ENCODE measurements around the gene TMEM143. TPM values are rescaled to one million over a fixed set of nuclear protein-coding genes. Genes with fewer than 3 reads are reported as not detected.
"Not testable (repeated sequence)": the region's sequence is repeated elsewhere in the genome, so short reads cannot be mapped to it uniquely, and the experiment has no call there.

Gene TMEM143
- total RNA-seq, 1 donor from 2014 or later = 1.8 TPM

- peak; percentile 55 to 80 for DNase-seq (ENCODE audit: low read depth in 2 of 2)
These were observed 27.6 kb upstream of the TMEM143 start, which contains the start of gene KDELR1 for GRCh38 chr19:48391100-48392005. Gene KDELR1, minus strand, starts transcription at chr19:48391551. Its CDS starts 193 bp downstream, at chr19:48391358.

DNA sequence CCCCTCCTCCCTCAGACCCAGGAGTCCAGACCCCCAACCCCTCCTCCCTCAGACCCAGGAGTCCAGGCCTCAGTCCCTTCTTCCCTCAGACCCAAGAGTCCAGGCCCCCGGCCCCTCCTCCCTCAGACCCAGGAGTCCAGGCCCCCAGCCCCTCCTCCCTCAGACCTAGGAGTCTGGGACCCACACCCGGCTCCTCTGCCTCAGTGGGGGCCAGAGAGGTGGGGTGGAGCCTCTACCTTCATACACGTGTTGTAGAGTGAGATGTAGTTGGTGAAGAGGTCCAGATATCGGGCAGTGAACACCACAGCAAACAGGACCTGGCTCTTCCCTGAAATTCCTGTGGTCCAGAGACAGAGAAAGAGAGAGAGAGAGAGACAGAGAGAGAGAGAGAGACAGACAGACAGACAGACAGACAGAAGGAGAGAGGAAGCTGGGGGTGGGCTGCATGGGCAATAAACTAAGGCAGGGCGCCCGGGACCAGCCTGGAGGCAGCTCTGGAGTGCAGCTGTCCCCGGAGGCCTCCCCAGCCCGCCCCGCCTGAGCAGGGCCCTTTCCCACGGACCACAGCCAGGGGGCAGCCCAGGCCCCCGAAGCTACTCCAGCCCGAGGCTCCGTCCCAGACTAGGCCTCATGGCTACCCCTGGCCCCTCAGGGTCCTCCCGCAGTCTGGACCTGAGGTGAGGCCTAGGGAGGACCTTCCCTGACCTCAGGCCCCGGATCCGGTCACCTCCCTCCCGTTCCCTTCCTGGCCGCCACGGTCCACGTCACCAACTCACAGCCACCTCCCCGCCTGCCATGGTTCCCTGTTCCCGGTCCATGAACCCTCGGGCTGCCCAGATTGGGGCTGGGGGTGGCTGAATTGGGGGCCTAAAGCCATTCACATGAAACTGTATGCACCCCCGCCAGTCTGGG lies 26.7 kb upstream of the TMEM143 start:
- DNase-seq (ENCODE audit: low read depth in 2 of 2) = peak in 1 of 2 donors; percentile 74

- no peak for DNase-seq (ENCODE audit: low read depth in 2 of 2)
These were observed 23.2 kb upstream of the TMEM143 start for GRCh38 chr19:48386981-48387380.

GRCh38 chr19:48385461-48386087 lies 21.8 kb upstream of the TMEM143 start:
- DNase-seq (ENCODE audit: low read depth in 2 of 2) = no peak

- no peak for DNase-seq (ENCODE audit: low read depth in 2 of 2)
These were observed 18.5 kb upstream of the TMEM143 start for GRCh38 chr19:48382286-48382685.

DNA sequence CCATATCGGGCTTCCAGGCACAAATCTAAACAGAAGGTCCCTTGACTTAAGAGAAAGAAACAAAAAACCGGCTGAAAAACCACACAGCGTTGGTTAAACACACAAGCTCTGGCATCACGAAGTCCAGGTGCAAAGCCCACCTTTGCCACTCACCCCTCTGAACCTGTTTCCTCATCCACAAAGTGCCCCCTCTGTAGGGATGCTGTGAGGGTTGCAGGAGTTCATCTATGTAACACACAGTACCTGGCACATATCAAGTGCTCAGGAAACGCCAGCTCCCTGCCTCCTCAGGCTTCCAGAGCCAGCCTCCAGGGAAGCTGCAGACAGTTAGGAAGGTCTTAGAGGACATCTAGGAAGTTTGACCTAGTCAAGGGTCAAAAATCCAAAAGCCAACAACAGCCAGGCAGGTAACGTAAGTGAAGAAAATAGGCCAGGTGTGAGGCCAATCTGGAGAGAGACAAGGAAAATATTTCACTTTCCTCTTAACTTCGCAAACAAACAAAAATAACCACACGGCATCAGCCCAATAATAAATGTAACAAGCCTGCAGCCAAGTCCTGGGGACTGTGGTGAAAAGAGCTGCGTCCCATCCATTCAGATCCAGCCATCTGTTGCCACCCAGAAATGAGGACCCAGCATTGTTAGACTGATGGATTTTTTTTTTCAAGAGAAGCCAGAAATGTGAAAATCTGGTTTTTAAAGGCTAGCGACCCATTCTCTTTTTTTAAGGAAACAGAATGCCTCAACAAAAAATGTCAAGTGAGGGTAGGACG lies 17.6 kb upstream of the TMEM143 start:
- no peak for DNase-seq (ENCODE audit: low read depth in 2 of 2)

DNA sequence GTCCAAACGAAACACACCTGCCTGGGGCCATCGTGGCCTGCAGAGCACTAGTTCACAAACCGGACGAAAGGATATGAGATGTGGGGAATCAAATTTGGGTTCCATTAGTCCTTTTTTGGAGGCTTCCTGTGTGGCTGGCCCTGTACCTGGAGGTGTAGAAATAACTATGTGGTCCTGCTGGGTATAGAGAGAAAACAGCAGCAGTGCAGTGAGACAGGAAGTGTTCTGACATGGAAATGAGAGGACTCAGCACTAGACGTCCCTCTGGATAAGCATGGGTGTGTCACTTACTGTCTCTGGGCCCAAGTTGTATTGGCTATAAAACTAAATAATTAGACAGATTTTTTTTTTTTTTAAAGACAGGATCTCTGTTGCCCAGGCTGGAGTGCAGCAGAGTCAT lies 15.3 kb upstream of the TMEM143 start:
- DNase-seq (ENCODE audit: low read depth in 2 of 2) = no peak

- no peak for DNase-seq (ENCODE audit: low read depth in 2 of 2)
These were observed 14.4 kb upstream of the TMEM143 start for GRCh38 chr19:48378194-48378570.

GRCh38 chr19:48373567-48373966 lies 9.8 kb upstream of the TMEM143 start:
- no peak for DNase-seq (ENCODE audit: low read depth in 2 of 2)

GRCh38 chr19:48372904-48373303 lies 9.2 kb upstream of the TMEM143 start:
- DNase-seq (ENCODE audit: low read depth in 2 of 2) = no peak

GRCh38 chr19:48371771-48372170 lies 8.0 kb upstream of the TMEM143 start:
- not testable (repeated sequence) for DNase-seq (ENCODE audit: low read depth in 2 of 2)

- no peak for DNase-seq (ENCODE audit: low read depth in 2 of 2)
These were observed 7.6 kb upstream of the TMEM143 start for GRCh38 chr19:48371367-48371766.

GRCh38 chr19:48370955-48371354 lies 7.2 kb upstream of the TMEM143 start:
- DNase-seq (ENCODE audit: low read depth in 2 of 2) = no peak

DNA sequence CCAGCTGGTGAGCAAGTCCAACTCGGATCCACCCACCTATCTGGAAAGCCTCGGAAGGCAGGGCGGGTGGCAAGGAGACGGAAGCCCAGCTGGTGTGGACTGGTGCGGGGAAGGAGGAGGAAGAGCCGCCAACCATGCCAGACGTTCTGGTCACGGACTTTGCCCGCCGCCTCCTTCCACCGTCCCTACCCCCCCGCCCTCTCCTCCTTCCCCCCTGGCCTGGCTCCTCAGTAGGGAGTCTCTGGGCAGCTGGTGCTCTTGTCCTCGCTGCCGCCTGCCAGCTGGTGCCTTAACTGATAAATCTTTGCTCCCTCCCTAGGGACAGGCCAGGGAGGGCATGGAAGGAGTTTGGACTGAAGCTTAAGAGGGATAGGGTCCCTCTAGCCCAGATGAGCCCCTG lies 5.2 kb upstream of the TMEM143 start:
- no peak for DNase-seq (ENCODE audit: low read depth in 2 of 2)

DNA sequence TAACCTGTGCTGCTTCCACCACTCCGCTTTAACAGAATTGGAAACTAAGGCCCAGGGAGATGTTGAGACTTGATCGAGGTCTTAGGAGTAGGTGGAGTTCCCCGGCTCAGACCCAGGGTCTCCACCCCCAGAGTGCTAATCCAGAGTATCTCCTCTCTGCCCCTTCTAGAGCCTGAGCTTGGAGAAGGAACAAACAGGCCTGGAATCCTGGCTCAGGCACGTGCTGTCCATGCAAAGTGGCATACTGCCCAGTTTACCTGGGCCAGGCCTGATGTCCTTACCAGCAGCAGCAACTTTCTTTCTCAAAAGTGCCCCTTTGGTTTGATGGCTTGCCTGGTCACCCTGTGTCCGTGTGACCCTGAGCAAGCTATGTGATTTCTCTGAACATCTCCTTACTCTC lies 4.1 kb upstream of the TMEM143 start:
- no peak for DNase-seq (ENCODE audit: low read depth in 2 of 2)

DNA sequence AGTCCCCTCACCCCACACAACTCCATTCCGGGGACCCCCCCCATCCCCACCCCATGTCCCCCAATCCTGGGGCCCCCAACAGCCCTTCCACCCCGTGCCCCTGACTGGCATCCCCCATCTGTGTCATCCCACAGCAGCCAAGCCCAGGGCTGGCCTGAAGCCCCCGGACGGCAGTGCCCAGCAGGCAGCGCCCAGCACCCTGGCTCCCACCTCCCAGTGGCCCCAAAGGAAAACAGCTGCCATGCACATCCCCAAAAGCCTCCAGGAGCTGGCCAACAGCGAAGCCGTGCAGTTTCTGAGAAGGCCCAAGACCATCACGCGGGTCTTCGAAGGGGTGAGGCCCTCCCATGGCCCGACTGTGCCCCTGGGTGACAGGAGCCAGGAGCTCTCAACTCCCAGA lies 1.9 kb upstream of the TMEM143 start:
- DNase-seq (ENCODE audit: low read depth in 2 of 2) = no peak

DNA sequence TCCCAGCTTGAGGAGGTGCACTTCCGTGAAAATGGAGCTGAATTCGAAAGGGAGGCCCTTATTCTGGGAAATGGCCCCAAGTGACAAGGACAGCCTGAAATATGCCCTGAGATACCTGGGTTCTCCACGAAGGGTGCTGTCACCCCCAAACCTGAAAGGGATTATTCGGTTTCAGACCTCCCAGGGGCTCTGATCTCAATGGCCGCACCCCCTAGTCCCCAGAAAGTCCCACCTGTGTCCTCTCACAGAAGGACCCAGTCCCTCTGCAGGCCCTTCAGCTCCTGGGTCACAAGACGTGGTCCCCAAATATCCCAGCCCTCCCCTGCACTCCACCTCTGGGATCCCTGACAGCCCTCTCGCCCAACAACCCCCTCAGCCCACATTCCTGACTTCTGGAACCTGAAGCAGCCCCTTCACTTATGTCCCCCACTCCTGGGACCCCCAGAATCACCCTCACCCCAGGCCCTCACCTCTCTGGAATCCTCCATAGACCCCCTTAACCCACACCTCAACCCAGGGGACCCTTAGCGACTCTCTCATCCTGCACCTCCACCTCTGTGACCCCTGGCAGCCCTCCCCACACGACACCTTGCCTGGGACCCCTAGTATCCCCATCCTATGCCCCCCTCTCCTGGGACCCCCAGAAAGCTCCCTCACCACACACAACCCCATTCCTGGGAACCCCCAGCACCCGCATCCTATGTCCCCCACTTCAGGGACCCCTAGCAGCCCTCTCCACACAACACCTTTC lies 1.0 kb upstream of the TMEM143 start:
- DNase-seq (ENCODE audit: low read depth in 2 of 2) = no peak

- no peak for DNase-seq (ENCODE audit: low read depth in 2 of 2)
These were observed 285 bp downstream of the TMEM143 start for GRCh38 chr19:48363500-48363809.

GRCh38 chr19:48362716-48363499 lies 832 bp downstream of the TMEM143 start:
- peak; percentile 81 to 96 for DNase-seq (ENCODE audit: low read depth in 2 of 2)

- no peak for DNase-seq (ENCODE audit: low read depth in 2 of 2)
These were observed 1.8 kb downstream of the TMEM143 start for GRCh38 chr19:48361912-48362311.
